Activated CD4-positive, alpha-beta T cell treated with anti-CD3 and anti-CD28 coated beads, Interleukin-2, amount 50 U/mL, for 1 hour (primary cell): ENCODE results near the gene STUB1.

ENCODE experiments used
- DNase-seq: peaks from one replicate; pipeline ENCODE4 v3.0.0-alpha.2; 2020

Gene STUB1

GRCh38 chr16:667780-668518 lies 12.3 kb upstream of the STUB1 start, which contains the start of gene RHOT2:
Gene RHOT2, plus strand, starts transcription at chr16:668132. Its CDS starts 68 bp downstream, at chr16:668200.
- DNase-seq = peak; percentile 89

GRCh38 chr16:668519-669171 lies 11.6 kb upstream of the STUB1 start:
- DNase-seq = no peak

GRCh38 chr16:669666-670065 lies 10.5 kb upstream of the STUB1 start:
- DNase-seq = no peak

GRCh38 chr16:670485-671352 lies 9.5 kb upstream of the STUB1 start:
- DNase-seq = no peak

- DNase-seq = no peak
Measured at GRCh38 chr16:671353-672131, 8.7 kb upstream of the STUB1 start.

GRCh38 chr16:672371-672770 lies 7.8 kb upstream of the STUB1 start:
- DNase-seq = no peak

- no peak for DNase-seq
Measured at GRCh38 chr16:672851-673250, 7.4 kb upstream of the STUB1 start.

GRCh38 chr16:673399-673991 lies 6.7 kb upstream of the STUB1 start:
- DNase-seq = no peak

GRCh38 chr16:674214-674881 lies 5.9 kb upstream of the STUB1 start:
- no peak for DNase-seq

- DNase-seq = no peak
Measured at GRCh38 chr16:674968-675883, 5.0 kb upstream of the STUB1 start, which contains the start of gene RHBDL1. Gene RHBDL1, plus strand, starts transcription at chr16:675671. Its CDS starts 120 bp downstream, at chr16:675791.

- no peak for DNase-seq
Measured at GRCh38 chr16:675884-676564, 4.2 kb upstream of the STUB1 start.

GRCh38 chr16:676565-676902 lies 3.7 kb upstream of the STUB1 start:
- DNase-seq = no peak

- peak; percentile 59 for DNase-seq
Measured at GRCh38 chr16:676913-677312, 3.3 kb upstream of the STUB1 start.

- no peak for DNase-seq
Measured at GRCh38 chr16:677316-678190, 2.7 kb upstream of the STUB1 start.

GRCh38 chr16:678209-678857 lies 1.9 kb upstream of the STUB1 start:
- DNase-seq = no peak

- DNase-seq = peak; percentile 40
Measured at GRCh38 chr16:678858-679813, 1.1 kb upstream of the STUB1 start.

- DNase-seq = no peak
Measured at GRCh38 chr16:680625-680945, 375 bp downstream of the STUB1 start.
